H1 (cell line): Measurements from ENCODE around the gene RNF183. TPM values are rescaled to one million over a fixed set of nuclear protein-coding genes. Genes with fewer than 3 reads are reported as not detected.

ENCODE experiments used
- CTCF ChIA-PET: fragments of 300-600 bp; sonication (Branson Sonifier 250); formaldehyde crosslinking; loops from one replicate; lab custom pipeline; 2021; ENCODE audit not compliant: partially characterized antibody; lab: Charles Lee
- POLR2A ChIA-PET: fragments of 300-600 bp; sonication (Branson Sonifier 250); formaldehyde crosslinking; loops from one replicate; lab custom pipeline; 2021; ENCODE audit warnings: inconsistent platforms; ENCODE audit not compliant: partially characterized antibody; lab: Charles Lee
- DNase-seq, 2 experiments: peaks; one replicate each; pipeline versions ENCODE4 v3.0.0 to v3.0.0-alpha.2; 2010 to 2022; ENCODE audit warnings: low spot score in 2 of 2, low read depth in 1 of 2, mixed read lengths in 1 of 2
- FAIRE-seq: peaks from 2 replicates; lab custom pipeline; 2011; peaks lifted over from hg19 to GRCh38; lab: Jason Lieb, UNC
- H2AFZ ChIP-seq: 2 replicates; pipeline ENCODE4 v1.8.1; 2012; ENCODE audit warnings: low read length, inconsistent platforms
- H2AK5ac ChIP-seq: 2 replicates; pipeline ENCODE4 v1.6.1; 2013; ENCODE audit warnings: low read depth, low read length
- H2BK120ac ChIP-seq: replicated peaks from 2 replicates; pipeline ENCODE3; 2013; ENCODE audit warnings: low read depth, low read length, inconsistent platforms
- H2BK12ac ChIP-seq: 2 replicates; pipeline ENCODE4 v1.6.1; 2013; ENCODE audit warnings: low read depth, low read length
- H2BK15ac ChIP-seq: 2 replicates; pipeline ENCODE4 v1.6.1; 2013; ENCODE audit warnings: low read length
- H2BK20ac ChIP-seq: 2 replicates; pipeline ENCODE4 v1.6.1; 2013; ENCODE audit warnings: low read length
- H2BK5ac ChIP-seq: 2 replicates; pipeline ENCODE4 v1.6.1; 2013; ENCODE audit warnings: low read depth, low read length
- H3K14ac ChIP-seq: 2 replicates; pipeline ENCODE4 v1.6.1; 2013; ENCODE audit warnings: inconsistent platforms; ENCODE audit not compliant: insufficient read length
- H3K18ac ChIP-seq: 2 replicates; pipeline ENCODE4 v1.6.1; 2013; ENCODE audit warnings: low read length; ENCODE audit errors: extremely low read depth
- H3K23ac ChIP-seq: 2 replicates; pipeline ENCODE4 v1.6.1; 2013; ENCODE audit warnings: inconsistent platforms; ENCODE audit not compliant: insufficient read length
- H3K23me2 ChIP-seq: 2 replicates; pipeline ENCODE4 v1.6.1; 2013; ENCODE audit warnings: low read depth, low read length
- H3K27ac ChIP-seq: 2 replicates; pipeline ENCODE4 v1.6.1; 2011; ENCODE audit warnings: low read depth, low read length, inconsistent platforms
- H3K27me3 ChIP-seq, 4 experiments: replicated peaks in 1 of 4; 1 replicate in 1 of 4; 2 replicates in 3 of 4; pipeline versions ENCODE4 v1.6.1 to v1.8.1; 2011 to 2013; ENCODE audit warnings: low read length in 3 of 4, mild to moderate bottlenecking in 3 of 4, inconsistent platforms in 2 of 4, mixed read lengths in 2 of 4, moderate library complexity in 1 of 4; ENCODE audit not compliant: control insufficient read depth in 3 of 4, insufficient read depth in 3 of 4; ENCODE audit errors: extremely low read depth in 1 of 4
- H3K36me3 ChIP-seq, 4 experiments: 2 replicates each; pipeline versions ENCODE4 v1.6.1 to v1.8.1; 2011 to 2013; ENCODE audit warnings: mild to moderate bottlenecking in 4 of 4, low read length in 3 of 4, moderate library complexity in 2 of 4, control low read depth in 1 of 4, inconsistent platforms in 1 of 4; ENCODE audit not compliant: insufficient read depth in 4 of 4, control insufficient read depth in 2 of 4
- H3K4ac ChIP-seq: replicated peaks from 2 replicates; pipeline ENCODE3; 2013; ENCODE audit warnings: low read length, low read depth, mixed read lengths, inconsistent platforms; ENCODE audit not compliant: insufficient read length
- H3K4me1 ChIP-seq, 4 experiments: replicated peaks in 1 of 4; 1 replicate in 1 of 4; 2 replicates in 3 of 4; pipeline versions ENCODE4 v1.6.1 to v1.8.1; 2011 to 2013; ENCODE audit warnings: low read length in 3 of 4, inconsistent platforms in 2 of 4, mixed read lengths in 1 of 4; ENCODE audit not compliant: insufficient read depth in 4 of 4, control insufficient read depth in 3 of 4
- H3K4me2 ChIP-seq, 2 experiments: 2 replicates each; pipeline versions ENCODE4 v1.6.1 to v1.8.1; 2011 to 2013; ENCODE audit warnings: low read depth in 2 of 2, low read length in 2 of 2, control low read depth in 1 of 2, inconsistent platforms in 1 of 2, mild to moderate bottlenecking in 1 of 2; ENCODE audit not compliant: insufficient read depth in 1 of 2
- H3K4me3 ChIP-seq, 4 experiments: fragments of 200-600, 300-600 bp in 1 of 4; sonication (generic), shearing (Covaris generic), sonication (Bioruptor Twin) in 1 of 4; 2 replicates each; pipeline versions ENCODE4 v1.5.1 to v1.8.1; 2011 to 2016; ENCODE audit warnings: low read length in 4 of 4, low read depth in 3 of 4, control low read depth in 2 of 4, inconsistent platforms in 2 of 4, mild to moderate bottlenecking in 2 of 4, mixed read lengths in 1 of 4, moderate library complexity in 1 of 4; ENCODE audit not compliant: insufficient read depth in 2 of 4; ENCODE audit errors: extremely low read depth in 1 of 4
- H3K56ac ChIP-seq: replicated peaks from 2 replicates; pipeline ENCODE3; 2013; ENCODE audit warnings: low read depth, mild to moderate bottlenecking, mixed read lengths, low read length, inconsistent platforms; ENCODE audit not compliant: insufficient read length
- H3K79me1 ChIP-seq: 2 replicates; pipeline ENCODE4 v1.6.1; 2013; ENCODE audit warnings: low read depth, low read length, control low read depth
- H3K79me2 ChIP-seq, 2 experiments: 2 replicates each; pipeline versions ENCODE4 v1.6.1 to v1.8.1; 2012 to 2013; ENCODE audit warnings: low read length in 2 of 2, mild to moderate bottlenecking in 2 of 2, inconsistent platforms in 1 of 2; ENCODE audit not compliant: insufficient read depth in 2 of 2, control insufficient read depth in 1 of 2
- H3K9ac ChIP-seq, 4 experiments: replicated peaks in 1 of 4; 1 replicate in 1 of 4; 2 replicates in 3 of 4; pipeline versions ENCODE4 v1.6.1 to v1.8.1; 2011 to 2013; ENCODE audit warnings: low read depth in 3 of 4, low read length in 3 of 4, control low read depth in 2 of 4, mild to moderate bottlenecking in 2 of 4, moderate library complexity in 2 of 4, inconsistent platforms in 1 of 4; ENCODE audit errors: extremely low read depth in 1 of 4
- H3K9me3 ChIP-seq, 2 experiments: 2 replicates each; pipeline versions ENCODE4 v1.6.1 to v1.8.1; 2012 to 2013; ENCODE audit warnings: mild to moderate bottlenecking in 2 of 2, moderate library complexity in 2 of 2, control low read depth in 1 of 2, inconsistent platforms in 1 of 2, low read depth in 1 of 2, low read length in 1 of 2, mixed read lengths in 1 of 2; ENCODE audit not compliant: insufficient read depth in 2 of 2
- H4K20me1 ChIP-seq, 2 experiments: replicated peaks in 1 of 2; 2 replicates each; pipeline versions ENCODE3 to v1.8.1; 2011 to 2013; ENCODE audit warnings: inconsistent platforms in 2 of 2, low read length in 2 of 2, mild to moderate bottlenecking in 1 of 2; ENCODE audit not compliant: insufficient read depth in 2 of 2, control insufficient read depth in 1 of 2
- H4K5ac ChIP-seq: 2 replicates; pipeline ENCODE4 v1.6.1; 2013; ENCODE audit warnings: low read length, low read depth, mixed read lengths, inconsistent platforms; ENCODE audit not compliant: insufficient read length
- H4K8ac ChIP-seq: 2 replicates; pipeline ENCODE4 v1.8.0; 2013; ENCODE audit warnings: mild to moderate bottlenecking, moderate library complexity, low read length, inconsistent platforms; ENCODE audit not compliant: insufficient read depth; ENCODE audit errors: extremely low read depth
- H4K91ac ChIP-seq: replicated peaks from 2 replicates; pipeline ENCODE3; 2013; ENCODE audit warnings: low read length, mixed read lengths, inconsistent platforms; ENCODE audit not compliant: insufficient read length
- CTBP2 ChIP-seq: IDR thresholded peaks from 2 replicates; pipeline ENCODE4 v1.7.0; 2011; ENCODE audit warnings: borderline replicate concordance, mild to moderate bottlenecking, moderate library complexity, mixed read lengths, low read length; ENCODE audit not compliant: insufficient read depth, insufficient read length
- EGR1 ChIP-seq: IDR thresholded peaks from 2 replicates; pipeline ENCODE4 v1.6.1; 2011; ENCODE audit warnings: low read depth, low read length, borderline replicate concordance
- EP300 ChIP-seq, 2 experiments: IDR thresholded peaks; 1 replicate in 1 of 2; 2 replicates in 1 of 2; pipeline ENCODE4 v1.6.1; 2011 to 2012; ENCODE audit warnings: low read depth in 2 of 2, low read length in 2 of 2, mild to moderate bottlenecking in 2 of 2, borderline replicate concordance in 1 of 2, inconsistent platforms in 1 of 2, moderate library complexity in 1 of 2
- EZH2 ChIP-seq: fragments of 200-600 bp; sonication (generic); IDR thresholded peaks from 2 replicates; pipeline ENCODE4 v1.7.1; 2012; ENCODE audit warnings: low read depth, mild to moderate bottlenecking, moderate library complexity, low read length, inconsistent platforms; ENCODE audit not compliant: severe bottlenecking
- GABPA ChIP-seq: IDR thresholded peaks from 2 replicates; pipeline ENCODE4 v1.6.1; 2011; ENCODE audit warnings: mild to moderate bottlenecking, low read length, moderate library complexity, borderline replicate concordance; ENCODE audit not compliant: insufficient read depth
- GTF2F1 ChIP-seq: IDR thresholded peaks from 2 replicates; pipeline ENCODE4 v1.6.1; 2012; ENCODE audit warnings: low read depth, low read length, improper control_type of control experiment, borderline replicate concordance
- HDAC2 ChIP-seq, 2 experiments: fragments of 300-600 bp in 1 of 2; sonication (generic) in 1 of 2; IDR thresholded peaks; 2 replicates each; pipeline ENCODE4 v1.6.1; 2011 to 2012; ENCODE audit warnings: low read depth in 2 of 2, low read length in 2 of 2, mild to moderate bottlenecking in 2 of 2, moderate library complexity in 2 of 2, borderline replicate concordance in 1 of 2, inconsistent platforms in 1 of 2
- KDM1A ChIP-seq: fragments of 200-600, 300-600 bp; sonication (generic); IDR thresholded peaks from 2 replicates; pipeline ENCODE4 v1.7.1; 2016; ENCODE audit warnings: mild to moderate bottlenecking, low read length, borderline replicate concordance
- NANOG ChIP-seq: IDR thresholded peaks from 2 replicates; pipeline ENCODE4 v1.6.1; 2011; ENCODE audit warnings: low read length, low read depth, mild to moderate bottlenecking, inconsistent platforms; ENCODE audit not compliant: insufficient read depth, poor library complexity, severe bottlenecking
- PHF8 ChIP-seq: fragments of 200-600 bp; sonication (generic); conservative IDR thresholded peaks from 2 replicates; pipeline ENCODE4 v1.7.1; 2012; ENCODE audit warnings: low read depth, mild to moderate bottlenecking, inconsistent platforms, low read length, moderate library complexity
- RBBP5 ChIP-seq: IDR thresholded peaks from 2 replicates; pipeline ENCODE4 v1.7.1; 2012; ENCODE audit warnings: low read depth, mild to moderate bottlenecking, inconsistent platforms, low read length, moderate library complexity, borderline replicate concordance
- SIX5 ChIP-seq: IDR thresholded peaks from 2 replicates; pipeline ENCODE4 v1.6.1; 2011; ENCODE audit warnings: mild to moderate bottlenecking, low read depth, low read length
- WGBS, 2 experiments: shearing (Covaris generic) in 1 of 2; methylation state at CpG; one replicate each; pipeline versions ENCODE4 v1.1.6 to v1.1.7; 2013 to 2015; ENCODE audit warnings: low lambda C conversion rate in 2 of 2, mixed read lengths in 2 of 2, inconsistent platforms in 1 of 2, low coverage in 1 of 2, missing lambda C conversion rate in 1 of 2; ENCODE audit not compliant: insufficient replicate concordance in 2 of 2, insufficient coverage in 1 of 2, insufficient read length in 1 of 2; ENCODE audit errors: extremely low coverage in 1 of 2, missing lambda C conversion rate in 1 of 2; 5-methylcytosine and 5-hydroxymethylcytosine counted together
- polyA plus RNA-seq, 7 experiments: library from polyadenylated mRNA; depleted of rRNA in 3 of 7; stranded (reverse) in 5 of 7; unstranded in 2 of 7; fragments of >200 nt in 5 of 7; fragments of 200-250 nt in 2 of 7; gene quantifications; 1 replicate in 5 of 7; 2 replicates in 1 of 7; 4 replicates in 1 of 7; pipeline versions ENCODE4 v1.2.1 to v1.2.3, GENCODE V29; 2011 to 2013; ENCODE audit warnings: missing spikeins in 2 of 7, mixed read lengths in 2 of 7
- total RNA-seq: library from RNA; stranded (reverse); fragmentation: NEBNext Ultra II Directional; extraction: Animal tissue kit (Norgen Biotek cat#: 25700); gene quantifications from 2 replicates; pipeline ENCODE4 v1.2.1, GENCODE V29; 2021

Gene RNF183
- total and polyA plus RNA-seq, 2 of the 8 experiments (the other 6 are each of a cell fraction or from before 2014, with no cell fraction given): 0.15 TPM; not detected in 1

GRCh38 chr9:113298311-113298710 lies 4.9 kb downstream of the RNF183 start:
- FAIRE-seq (no peak), DNase-seq (no peak)
- H2AFZ ChIP-seq: no peak overlapping the region
- H4K91ac ChIP-seq: no peak overlapping the region
- no peak overlapping the region for H3K23ac ChIP-seq
- no peak overlapping the region for H3K4me3 ChIP-seq
- H3K23me2 ChIP-seq: no peaks in the 10 kb centered on the region
- H3K14ac ChIP-seq: no peak overlapping the region
- H3K56ac ChIP-seq: no peak overlapping the region
- H2BK12ac ChIP-seq: no peak overlapping the region
- 85% methylated on average over 8 of the region's 8 CpGs; no CpG with 5 or more reads in 1 of the 2 experiments for WGBS, 2 experiments
- H4K5ac ChIP-seq: no peak overlapping the region
- no peak overlapping the region for H3K4me2 ChIP-seq
- H3K36me3 ChIP-seq: peaks cover 0 to 3% (median 2%) of the 10 kb centered on the region in 4 experiments; a peak in 3 of 8 replicates
- H3K9me3 ChIP-seq: no peaks in the 10 kb centered on the region
- no peaks in the 10 kb centered on the region for H3K79me1 ChIP-seq
- H2AK5ac ChIP-seq: no peak overlapping the region
- H3K4ac ChIP-seq: no peak overlapping the region
- no peak overlapping the region for H2BK5ac ChIP-seq
- 0 out of 7 replicates have a peak, but pooled peaks cover 0 to 4% (median 0%) of the 10 kb centered on the region in 4 experiments for H3K4me1 ChIP-seq
- ChIA-PET CTCF (interaction anchor here (1.0 to 3.1 kb wide), 3 partner anchors 11 to 360 kb away, joined by 3 to 16 read pairs (median 4); no protein-coding TSS in a partner anchor), POLR2A (interaction anchor here (2.1 kb wide), 1 partner anchor 22 kb away, joined by 6 read pairs; no protein-coding TSS in a partner anchor)
- H3K79me2 ChIP-seq: no peaks in the 10 kb centered on the region
- H3K9ac ChIP-seq: no peak overlapping the region
- H4K8ac ChIP-seq: 0 out of 2 replicates have a peak overlapping the region, but pooled peaks have one; percentile 53
- no peak overlapping the region for H3K27ac ChIP-seq
- peaks cover 0 to 2% (median 0%) of the 10 kb centered on the region in 4 experiments; a peak in 1 of 7 replicates for H3K27me3 ChIP-seq
- H3K18ac ChIP-seq: no peak overlapping the region
- H2BK15ac ChIP-seq: no peak overlapping the region
- no peak overlapping the region for H2BK120ac ChIP-seq
- peaks cover 0 to 2% of the 10 kb centered on the region in 2 experiments for H4K20me1 ChIP-seq
- no peak overlapping the region for H2BK20ac ChIP-seq
- no peak for TF ChIP-seq EP300 (IDR thresholded peaks at IDR 0.05; ENCODE audit: borderline replicate concordance in 1 of 2, low read depth in 2 of 2, low read length in 2 of 2)
- TF ChIP-seq GTF2F1: no peak
- TF ChIP-seq CTBP2: no peak
- no peak for TF ChIP-seq EGR1
- TF ChIP-seq RBBP5: no peak
- no peak for TF ChIP-seq EZH2
- no peak for TF ChIP-seq SIX5
- no peak for TF ChIP-seq PHF8
- TF ChIP-seq KDM1A: no peak
- TF ChIP-seq GABPA: no peak
- TF ChIP-seq NANOG: no peak
- no peak for TF ChIP-seq HDAC2 (IDR thresholded peaks at IDR 0.05; ENCODE audit: borderline replicate concordance in 1 of 2, low read depth in 2 of 2, low read length in 2 of 2)
